Urothelium cell line (cell line): ENCODE data around the gene FLOT2.
A peak's percentile ranks its signal among the peaks of the same experiment; 100 is the strongest.
"Not testable (repeated sequence)": the region's sequence is repeated elsewhere in the genome, so short reads cannot be mapped to it uniquely, and the experiment has no call there.

Experiments used
- DNase-seq: peaks from one replicate; pipeline ENCODE4 v3.0.0; 2011; ENCODE audit warnings: low spot score, mixed read lengths
- FAIRE-seq: peaks from 2 replicates; lab custom pipeline; 2011; peaks lifted over from hg19 to GRCh38; lab: Jason Lieb, UNC

FLOT2 gene

DNA sequence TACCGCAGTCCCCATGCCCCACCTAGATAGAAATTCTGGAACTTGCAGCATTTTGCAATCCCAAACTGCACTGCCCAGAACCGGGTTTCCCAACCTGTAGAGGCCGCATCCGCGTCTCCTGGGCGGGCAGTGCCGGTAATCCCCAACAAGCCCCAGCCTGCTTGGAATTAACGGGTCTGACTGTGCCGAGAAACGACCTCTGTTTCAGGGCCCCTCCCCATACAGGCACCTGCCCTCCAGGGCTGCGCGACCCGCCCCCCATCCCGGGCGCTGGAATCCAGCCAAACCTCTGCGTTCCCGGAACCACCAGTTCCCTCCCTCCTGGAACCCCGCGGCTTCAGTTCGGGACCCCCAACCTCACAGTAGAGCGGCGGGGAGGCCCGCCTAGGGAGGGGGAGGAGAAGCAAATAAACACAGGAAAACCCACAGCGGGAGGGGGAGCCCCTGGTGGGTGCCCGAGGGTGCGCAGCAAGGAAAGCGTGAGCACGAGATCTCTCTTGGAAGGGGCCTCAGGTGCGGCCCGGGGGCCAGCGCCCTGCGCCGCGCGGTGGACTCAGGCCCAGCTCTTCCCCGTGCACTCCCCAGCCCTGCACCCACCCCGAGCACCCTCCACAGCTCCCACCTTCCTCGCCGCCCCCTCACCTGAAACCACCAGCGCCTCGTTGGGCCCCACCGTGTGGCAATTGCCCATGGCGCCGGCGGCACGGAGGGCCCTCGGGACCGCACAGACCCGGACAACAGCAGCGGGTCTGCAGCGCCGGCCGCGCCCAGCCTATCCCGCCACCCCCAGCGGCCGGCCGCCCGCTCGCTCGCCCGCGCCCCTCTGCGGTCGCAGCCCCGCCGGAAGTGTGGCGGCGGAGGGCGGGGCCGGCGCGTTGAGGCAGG, at the start of gene FLOT2:
Gene FLOT2 (minus strand): TSS at position 850 of the 885 bp plus-strand sequence. CDS start 159 bp downstream, at position 691.
- peak; percentile 70 for DNase-seq
- no peak for FAIRE-seq

- DNase-seq = no peak
- no peak for FAIRE-seq
Observed at GRCh38 chr17:28946239-28946638, 48.7 kb upstream of the FLOT2 start.

- DNase-seq (no peak), FAIRE-seq (no peak)
Observed at GRCh38 chr17:28944862-28945741, 47.6 kb upstream of the FLOT2 start.

DNA sequence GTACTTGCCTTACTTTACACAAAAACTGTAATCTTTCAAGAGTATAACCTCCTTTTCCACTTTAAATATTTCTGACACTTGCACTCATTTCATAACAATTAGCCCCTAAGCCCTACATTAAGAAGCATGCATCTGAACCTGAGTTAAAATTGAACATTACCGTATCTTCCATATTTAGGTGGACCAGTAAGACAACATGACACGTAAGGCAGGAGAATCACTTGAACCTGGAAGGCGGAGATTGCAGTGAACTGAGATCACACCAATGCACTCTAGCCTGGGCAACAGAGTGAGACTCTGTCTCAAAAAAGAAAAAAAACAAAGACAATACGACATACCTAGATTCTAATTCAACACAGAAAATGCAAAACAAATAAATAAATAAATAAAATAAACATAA, 46.8 kb upstream of the FLOT2 start:
- DNase-seq = no peak
- no peak for FAIRE-seq

- DNase-seq (no peak), FAIRE-seq (no peak)
Observed at GRCh38 chr17:28942925-28943324, 45.4 kb upstream of the FLOT2 start.

DNA sequence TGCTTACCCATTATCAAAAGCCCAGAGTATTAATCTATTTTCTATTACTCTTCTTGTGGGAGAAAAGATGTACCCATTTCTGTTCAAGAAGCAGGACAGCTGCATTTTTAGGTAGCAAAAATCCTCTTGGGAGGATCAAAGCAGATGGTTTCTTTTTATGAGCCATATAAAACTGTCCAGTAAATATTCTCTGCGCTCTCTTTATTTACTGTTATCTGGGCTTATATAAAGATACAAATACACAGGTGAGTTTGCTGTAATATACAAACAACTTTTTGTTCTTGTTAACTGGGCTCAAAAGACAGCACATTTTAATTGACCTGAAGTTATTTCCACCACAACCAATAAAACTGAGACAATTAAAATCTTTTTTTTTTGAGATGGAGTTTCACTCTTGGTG, 43.7 kb upstream of the FLOT2 start:
- DNase-seq = no peak
- FAIRE-seq = no peak

GRCh38 chr17:28940675-28941074, 43.1 kb upstream of the FLOT2 start:
- no peak for FAIRE-seq

GRCh38 chr17:28940142-28940541, 42.6 kb upstream of the FLOT2 start:
- no peak for FAIRE-seq
- DNase-seq = no peak

More at GRCh38 chr17:28940675-28941074, 43.1 kb upstream of the FLOT2 start:
- no peak for DNase-seq

DNA sequence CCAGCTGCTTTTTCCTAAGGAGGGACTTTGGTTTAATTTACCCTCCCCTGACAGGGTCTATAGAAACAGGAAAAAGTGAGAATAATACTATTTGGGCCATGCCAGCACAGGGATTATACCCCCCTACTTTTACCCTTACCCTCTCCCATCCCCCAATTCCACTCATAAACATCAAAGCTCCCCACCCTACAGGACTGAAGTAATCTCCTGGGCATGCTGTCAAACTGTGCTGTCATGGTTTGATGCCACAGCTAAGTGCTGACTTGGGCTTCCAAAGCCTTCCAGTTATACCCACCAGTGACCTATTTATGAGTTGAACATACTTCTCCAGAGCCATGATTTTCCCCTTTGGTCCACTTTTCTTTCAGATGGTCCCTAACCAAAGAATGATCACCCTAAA, 41.0 kb upstream of the FLOT2 start:
- no peak for FAIRE-seq

GRCh38 chr17:28937044-28937729, 39.7 kb upstream of the FLOT2 start:
- DNase-seq (no peak), FAIRE-seq (no peak)

More for the DNA sequence above, 41.0 kb upstream of the FLOT2 start:
- no peak for DNase-seq

DNA sequence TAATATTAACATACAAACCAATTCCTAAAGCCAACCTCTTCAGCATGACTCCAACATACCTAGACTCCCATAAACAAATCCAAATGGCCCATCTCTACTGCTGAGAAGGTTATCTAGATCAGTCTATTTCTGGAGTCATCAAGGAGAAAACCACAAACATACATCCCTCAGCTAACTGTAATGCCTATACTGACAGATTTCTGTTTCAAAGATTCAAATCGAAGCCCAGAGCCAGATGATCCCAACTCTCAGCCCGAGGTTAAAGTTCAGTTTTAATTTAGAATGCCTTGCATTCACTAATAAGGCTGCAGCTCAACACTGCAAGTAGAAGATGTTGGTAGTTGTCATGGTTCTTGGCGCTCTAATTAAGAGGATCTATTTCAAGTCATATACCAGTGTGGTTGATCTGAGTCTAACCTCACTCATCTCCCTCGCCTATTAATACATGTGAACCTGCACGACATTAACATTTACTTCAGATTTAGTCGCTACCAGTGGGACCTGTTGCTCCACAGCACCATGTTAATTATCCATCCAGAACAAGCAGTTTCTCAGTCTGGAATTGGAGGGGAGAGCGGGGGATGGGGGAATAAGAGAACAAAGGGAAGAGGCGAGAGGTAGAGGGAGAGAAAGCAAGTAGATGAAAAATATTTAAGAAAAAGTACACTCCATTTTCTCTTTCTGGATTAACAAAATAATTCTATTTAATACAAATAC, 38.4 kb upstream of the FLOT2 start:
- FAIRE-seq = no peak

GRCh38 chr17:28934508-28934907, 37.0 kb upstream of the FLOT2 start:
- DNase-seq, FAIRE-seq: not testable (repeated sequence)

More for the DNA sequence above, 38.4 kb upstream of the FLOT2 start:
- DNase-seq = no peak

- FAIRE-seq = no peak
- no peak for DNase-seq
Observed at GRCh38 chr17:28929787-28930186, 32.3 kb upstream of the FLOT2 start.

DNA sequence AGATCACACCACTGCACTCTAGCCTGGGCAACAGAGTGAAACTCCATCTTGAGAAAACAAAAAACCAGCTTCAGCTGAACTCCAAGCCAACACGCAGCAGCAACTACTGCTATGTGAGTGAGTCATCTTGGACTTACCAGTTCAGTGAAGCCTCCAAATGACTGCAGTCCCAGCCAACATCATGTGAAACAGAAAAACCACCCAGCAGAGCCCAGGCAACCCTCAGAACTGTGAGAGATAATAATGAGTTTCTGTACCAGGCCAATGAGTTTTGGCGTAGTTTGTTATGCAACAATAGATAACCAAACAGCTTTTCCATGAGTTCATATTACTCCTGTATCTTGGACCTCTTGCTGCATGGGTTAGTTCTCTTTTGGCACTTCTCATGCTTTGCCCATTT, 30.5 kb upstream of the FLOT2 start:
- DNase-seq (no peak), FAIRE-seq (no peak)

- DNase-seq = no peak
- no peak for FAIRE-seq
Observed at GRCh38 chr17:28926786-28927185, 29.3 kb upstream of the FLOT2 start.

GRCh38 chr17:28926366-28926765, 28.8 kb upstream of the FLOT2 start:
- no peak for DNase-seq
- FAIRE-seq = no peak

DNA sequence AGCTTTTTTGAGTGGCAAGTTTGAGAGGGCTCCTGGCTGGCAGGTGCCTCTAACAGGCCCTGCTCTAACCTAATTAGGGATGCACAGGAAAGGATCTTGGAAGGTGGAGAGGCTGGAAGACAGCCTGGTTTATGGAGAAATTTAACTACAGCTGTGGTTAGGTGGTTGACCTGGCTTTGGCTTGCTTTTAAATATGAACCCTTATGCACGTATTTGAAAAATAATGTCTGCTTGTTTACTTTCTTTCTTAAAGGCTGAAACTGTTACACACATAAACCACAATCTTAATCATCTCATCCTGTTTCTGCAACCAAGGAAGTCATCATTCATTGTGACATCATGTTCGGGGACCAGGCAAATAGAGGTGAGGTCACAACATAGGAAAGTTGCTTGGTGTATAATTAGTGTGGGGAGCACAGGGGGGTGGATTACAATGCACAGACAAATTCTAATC, 28.4 kb upstream of the FLOT2 start:
- no peak for FAIRE-seq
- no peak for DNase-seq

GRCh38 chr17:28920201-28920600, 22.7 kb upstream of the FLOT2 start:
- FAIRE-seq = no peak
- no peak for DNase-seq

- no peak for FAIRE-seq
- no peak for DNase-seq
Observed at GRCh38 chr17:28918295-28918694, 20.8 kb upstream of the FLOT2 start.

DNA sequence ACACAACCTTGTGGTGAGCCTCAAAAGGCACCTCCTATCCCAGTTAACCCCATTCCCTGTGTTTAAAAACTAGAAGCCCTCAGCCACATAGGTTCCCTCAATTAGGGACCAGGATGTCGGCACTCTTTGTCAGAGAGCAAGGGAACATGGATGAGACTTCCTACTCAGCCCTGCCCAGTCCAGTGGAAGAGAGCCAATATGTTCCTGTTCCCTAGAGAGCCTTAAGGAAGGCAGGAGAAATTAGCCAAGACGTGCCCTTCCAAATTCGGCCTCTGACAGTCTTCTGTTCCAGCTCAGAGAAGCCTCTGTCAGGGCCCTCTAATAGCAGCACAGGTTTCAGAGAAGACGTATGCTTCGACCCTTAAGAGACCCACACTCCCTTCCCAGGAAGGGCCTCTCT, 19.9 kb upstream of the FLOT2 start:
- FAIRE-seq = no peak
- DNase-seq = no peak
